HCT116 (cell line): ENCODE measurements around the gene ARL15. TPM values are rescaled to one million over a fixed set of nuclear protein-coding genes. Genes with fewer than 3 reads are reported as not detected.

Experiments
- ATAC-seq: fragments of 200-7000 bp; cut with Tn5 transposase; 2 replicates; pipeline ENCODE4 v1.9.1; 2020; ENCODE audit warnings: mild to moderate bottlenecking, moderate library complexity
- BruUV-seq: library from RNA; stranded (reverse); fragments of 400-500 nt; replicated peaks from 2 replicates; lab custom pipeline; 2021; lab: Mats Ljungman, UMichigan
- CTCF ChIA-PET: fragments of 300-600 bp; sonication (Branson Sonifier 250); formaldehyde crosslinking; loops from one replicate; lab custom pipeline; 2021; ENCODE audit warnings: antibody characterized with exemption; lab: Charles Lee
- POLR2A ChIA-PET: fragments of 300-600, 350-600 bp; sonication (Branson Sonifier 250); formaldehyde crosslinking; loops from one replicate; lab custom pipeline; 2021; ENCODE audit warnings: antibody characterized with exemption; lab: Charles Lee
- RAD21 ChIA-PET, 2 experiments: fragments of 300-600 bp; sonication (Branson Sonifier 250); formaldehyde crosslinking; loops; one replicate each; lab custom pipeline; 2023; ENCODE audit warnings: low total read pairs in 2 of 2; ENCODE audit not compliant: uncharacterized antibody in 2 of 2, unreplicated experiment in 2 of 2, low non-redundant PET in 1 of 2; lab: Charles Lee
- DNase-seq: peaks from one replicate; pipeline ENCODE4 v3.0.0-alpha.2; 2010; ENCODE audit warnings: low read depth, low spot score
- H2AFZ ChIP-seq: fragments of 200-600 bp; shearing (Covaris generic), sonication (generic); 2 replicates; pipeline ENCODE4 v1.6.1; 2017; ENCODE audit warnings: low read depth, mixed run types, mixed read lengths, antibody characterized with exemption, low read length; ENCODE audit not compliant: poor library complexity, severe bottlenecking
- H3K27ac ChIP-seq: 2 replicates; pipeline ENCODE4 v1.5.1; 2012; ENCODE audit warnings: low read depth, low read length
- H3K27me3 ChIP-seq: fragments of 200-600 bp; sonication (generic); 2 replicates; pipeline ENCODE4 v1.6.1; 2016; ENCODE audit warnings: mixed run types, low read length, mixed read lengths; ENCODE audit not compliant: insufficient read depth
- H3K36me3 ChIP-seq, 2 experiments: fragments of 200-500 bp in 1 of 2; fragments of 200-600 bp in 1 of 2; sonication (Bioruptor generic) in 1 of 2; sonication (generic) in 1 of 2; 2 replicates each; pipeline versions ENCODE4 v1.5.1 to v1.6.1; 2014 to 2016; ENCODE audit warnings: low read length in 2 of 2, inconsistent platforms in 1 of 2, mixed read lengths in 1 of 2, mixed run types in 1 of 2; ENCODE audit not compliant: insufficient read depth in 2 of 2, control insufficient read depth in 1 of 2
- H3K4me1 ChIP-seq, 2 experiments: fragments of 200-600 bp in 1 of 2; sonication (generic) in 1 of 2; 2 replicates each; pipeline versions ENCODE4 v1.5.1 to v1.6.1; 2012 to 2017; ENCODE audit warnings: low read length in 2 of 2, inconsistent platforms in 1 of 2, mild to moderate bottlenecking in 1 of 2, mixed read lengths in 1 of 2, mixed run types in 1 of 2, moderate library complexity in 1 of 2; ENCODE audit not compliant: insufficient read depth in 2 of 2, control insufficient read depth in 1 of 2
- H3K4me2 ChIP-seq: fragments of 200-600 bp; sonication (generic); 2 replicates; pipeline ENCODE4 v1.6.1; 2017; ENCODE audit warnings: mixed run types, low read length, mixed read lengths
- H3K4me3 ChIP-seq, 2 experiments: fragments of 200-600 bp in 1 of 2; sonication (generic) in 1 of 2; replicated peaks in 1 of 2; 2 replicates each; pipeline ENCODE4 v1.5.1; 2011 to 2016; ENCODE audit warnings: low read length in 2 of 2, control low read depth in 1 of 2, low read depth in 1 of 2, mild to moderate bottlenecking in 1 of 2, mixed read lengths in 1 of 2, mixed run types in 1 of 2
- H3K79me2 ChIP-seq: fragments of 200-600 bp; sonication (generic); 2 replicates; pipeline ENCODE4 v1.6.1; 2017; ENCODE audit warnings: mild to moderate bottlenecking, mixed run types, low read length, moderate library complexity, mixed read lengths; ENCODE audit not compliant: insufficient read depth
- H3K9ac ChIP-seq: fragments of 200-600 bp; sonication (generic); 2 replicates; pipeline ENCODE4 v1.6.1; 2016; ENCODE audit warnings: low read length, mixed read lengths
- H3K9me2 ChIP-seq: fragments of 200-600 bp; sonication (generic), shearing (Covaris generic); 2 replicates; pipeline ENCODE4 v1.6.1; 2017; ENCODE audit warnings: mixed run types, mild to moderate bottlenecking, moderate library complexity; ENCODE audit not compliant: insufficient read depth
- H3K9me3 ChIP-seq, 2 experiments: fragments of 200-500 bp in 1 of 2; fragments of 200-600 bp in 1 of 2; sonication (Bioruptor generic) in 1 of 2; sonication (generic) in 1 of 2; 2 replicates each; pipeline ENCODE4 v1.6.1; 2014 to 2017; ENCODE audit warnings: low read length in 2 of 2, mixed read lengths in 2 of 2, inconsistent platforms in 1 of 2, low read depth in 1 of 2, mild to moderate bottlenecking in 1 of 2, mixed run types in 1 of 2, moderate library complexity in 1 of 2; ENCODE audit not compliant: control insufficient read depth in 1 of 2, insufficient read depth in 1 of 2
- H4K20me1 ChIP-seq: fragments of 200-600 bp; sonication (generic), shearing (Covaris generic); 2 replicates; pipeline ENCODE4 v1.6.1; 2017; ENCODE audit warnings: mixed run types, mild to moderate bottlenecking, moderate library complexity; ENCODE audit not compliant: insufficient read depth
- CEBPB ChIP-seq: IDR thresholded peaks from 2 replicates; pipeline ENCODE4 v1.6.1; 2012; ENCODE audit warnings: low read depth
- JUND ChIP-seq: IDR thresholded peaks from 2 replicates; pipeline ENCODE4 v1.6.1; 2012
- MAX ChIP-seq: IDR thresholded peaks from 2 replicates; pipeline ENCODE4 v1.6.1; 2012
- RAD21 ChIP-seq: IDR thresholded peaks from 2 replicates; pipeline ENCODE4 v1.6.1; 2012; ENCODE audit warnings: low read depth, mild to moderate bottlenecking
- REST ChIP-seq: IDR thresholded peaks from 2 replicates; pipeline ENCODE4 v1.6.1; 2012; ENCODE audit warnings: low read depth
- SP1 ChIP-seq: IDR thresholded peaks from 2 replicates; pipeline ENCODE4 v1.6.1; 2012; ENCODE audit warnings: low read depth
- SRF ChIP-seq: IDR thresholded peaks from 2 replicates; pipeline ENCODE4 v1.6.1; 2012; ENCODE audit warnings: low read depth
- TCF7L2 ChIP-seq: IDR thresholded peaks from 2 replicates; pipeline ENCODE4 v1.7.0; 2011; ENCODE audit warnings: borderline replicate concordance, inconsistent platforms; ENCODE audit not compliant: insufficient read depth, insufficient read length; ENCODE audit errors: extremely low read depth
- YY1 ChIP-seq: IDR thresholded peaks from 2 replicates; pipeline ENCODE4 v1.6.1; 2011; ENCODE audit warnings: low read length, low read depth, moderate library complexity, mild to moderate bottlenecking; ENCODE audit not compliant: insufficient replicate concordance; ENCODE audit errors: extremely low read depth
- ZBTB33 ChIP-seq: IDR thresholded peaks from 2 replicates; pipeline ENCODE4 v1.6.1; 2011; ENCODE audit warnings: mild to moderate bottlenecking, low read length, moderate library complexity; ENCODE audit not compliant: insufficient replicate concordance; ENCODE audit errors: extremely low read depth
- intact Hi-C: fragments of 100-400 bp; cut with micrococcal nuclease; formaldehyde crosslinking; loops from 2 replicates; pipeline ENCODE4 v1.10.0; 2022
- total RNA-seq: library from RNA; stranded (reverse); gene quantifications from one replicate; pipeline ENCODE4 v1.2.1, GENCODE V29; 2021; ENCODE audit not compliant: unreplicated experiment

ARL15 gene
- total RNA-seq, 1 experiment from 2014 or later: 15.0 TPM

- RAD21 ChIA-PET: no interaction called here
- CTCF ChIA-PET: no interaction called here
- intact Hi-C loops: no loop called here
- no peaks in the 10 kb centered on the region for H3K27me3 ChIP-seq
- no peaks in the 10 kb centered on the region for H3K36me3 ChIP-seq
- POLR2A ChIA-PET: no interaction called here
- no TSS peak for BruUV-seq
- TF ChIP-seq SRF (no peak), JUND (no peak), TCF7L2 (no peak), YY1 (no peak), REST (no peak), CEBPB (no peak), RAD21 (no peak), SP1 (no peak), MAX (no peak), ZBTB33 (no peak)
- no peak overlapping the region for H2AFZ ChIP-seq
- no peak for ATAC-seq
- H3K9me2 ChIP-seq: no peaks in the 10 kb centered on the region
- H3K4me2 ChIP-seq: no peak overlapping the region
- no peak overlapping the region for H3K9ac ChIP-seq
- no peaks in the 10 kb centered on the region for H3K79me2 ChIP-seq
- H3K27ac ChIP-seq: no peak overlapping the region
- no peaks in the 10 kb centered on the region for H4K20me1 ChIP-seq
- no peaks in the 10 kb centered on the region for H3K4me1 ChIP-seq
- DNase-seq: no peak
- no peak overlapping the region for H3K4me3 ChIP-seq
- no peaks in the 10 kb centered on the region for H3K9me3 ChIP-seq
Observed at GRCh38 chr5:54024466-54024865, 285.9 kb downstream of the ARL15 start.
